ENCODE measurements around the gene SIDT1. TPM values are rescaled to one million over a fixed set of nuclear protein-coding genes. Genes with fewer than 3 reads are reported as not detected.

SIDT1 gene
- total RNA-seq, 1 donor from 2014 or later = not detected

- H3F3A ChIP-seq (ENCODE audit: low read depth) = no peaks in the 10 kb centered on the region
- Mint-ChIP-seq H3K27me3 (ENCODE audit: insufficient read depth, low read depth) (peaks cover 6% of the 10 kb centered on the region), H3K36me3 (no peaks in the 10 kb centered on the region), H3K27ac (no peak overlapping the region), H3K9me3 (peaks cover 9% of the 10 kb centered on the region), H3K4me3 (no peak overlapping the region), H3K4me1 (no peaks in the 10 kb centered on the region)
- H3K9me3 ChIP-seq (ENCODE audit: low read depth) = no peaks in the 10 kb centered on the region
- TF ChIP-seq, protein P1, sequence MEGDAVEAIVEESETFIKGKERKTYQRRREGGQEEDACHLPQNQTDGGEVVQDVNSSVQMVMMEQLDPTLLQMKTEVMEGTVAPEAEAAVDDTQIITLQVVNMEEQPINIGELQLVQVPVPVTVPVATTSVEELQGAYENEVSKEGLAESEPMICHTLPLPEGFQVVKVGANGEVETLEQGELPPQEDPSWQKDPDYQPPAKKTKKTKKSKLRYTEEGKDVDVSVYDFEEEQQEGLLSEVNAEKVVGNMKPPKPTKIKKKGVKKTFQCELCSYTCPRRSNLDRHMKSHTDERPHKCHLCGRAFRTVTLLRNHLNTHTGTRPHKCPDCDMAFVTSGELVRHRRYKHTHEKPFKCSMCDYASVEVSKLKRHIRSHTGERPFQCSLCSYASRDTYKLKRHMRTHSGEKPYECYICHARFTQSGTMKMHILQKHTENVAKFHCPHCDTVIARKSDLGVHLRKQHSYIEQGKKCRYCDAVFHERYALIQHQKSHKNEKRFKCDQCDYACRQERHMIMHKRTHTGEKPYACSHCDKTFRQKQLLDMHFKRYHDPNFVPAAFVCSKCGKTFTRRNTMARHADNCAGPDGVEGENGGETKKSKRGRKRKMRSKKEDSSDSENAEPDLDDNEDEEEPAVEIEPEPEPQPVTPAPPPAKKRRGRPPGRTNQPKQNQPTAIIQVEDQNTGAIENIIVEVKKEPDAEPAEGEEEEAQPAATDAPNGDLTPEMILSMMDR (IDR thresholded peaks at IDR 0.05) = no peak
- TF ChIP-seq EZH2phosphoT487 (IDR thresholded peaks at IDR 0.05) (no peak), EZH2 (IDR thresholded peaks at IDR 0.05) (no peak)
- no peak for DNase-seq (ENCODE audit: low spot score)
- H3K27me3 ChIP-seq = peaks cover 8% of the 10 kb centered on the region
- H2AFZ ChIP-seq (replicated peaks) = no peak overlapping the region
- H4K20me1 ChIP-seq (ENCODE audit: low read depth) = no peaks in the 10 kb centered on the region
- H3K27ac ChIP-seq = no peak overlapping the region
- no peak overlapping the region for H3K9ac ChIP-seq
- no peak overlapping the region for H3K4me3 ChIP-seq
- no peaks in the 10 kb centered on the region for H3K36me3 ChIP-seq
- no peaks in the 10 kb centered on the region for H3K4me1 ChIP-seq
- H3K79me2 ChIP-seq (ENCODE audit: low read depth) = no peaks in the 10 kb centered on the region
- H3K4me2 ChIP-seq = no peak overlapping the region
Observed at GRCh38 chr3:113541519-113541918, 9.2 kb downstream of the SIDT1 start.

- H3K36me3 Mint-ChIP-seq = no peaks in the 10 kb centered on the region
- H3K36me3 ChIP-seq = no peaks in the 10 kb centered on the region
- no peak overlapping the region for H3K27ac Mint-ChIP-seq
- no peak for DNase-seq (ENCODE audit: low spot score)
- H3K9me3 ChIP-seq (ENCODE audit: low read depth) = no peaks in the 10 kb centered on the region
- H3K4me3 ChIP-seq = no peak overlapping the region
- H2AFZ ChIP-seq (replicated peaks) = no peak overlapping the region
- no peaks in the 10 kb centered on the region for H3F3A ChIP-seq (ENCODE audit: low read depth)
- H3K27me3 ChIP-seq = no peaks in the 10 kb centered on the region
- TF ChIP-seq EZH2phosphoT487 (IDR thresholded peaks at IDR 0.05) (no peak), EZH2 (IDR thresholded peaks at IDR 0.05) (no peak)
- TF ChIP-seq, protein P1 (IDR thresholded peaks at IDR 0.05) = no peak
- H3K9ac ChIP-seq = no peak overlapping the region
- no peak overlapping the region for H3K4me3 Mint-ChIP-seq
- H3K9me3 Mint-ChIP-seq = peaks cover 9% of the 10 kb centered on the region
- H3K4me1 ChIP-seq = no peaks in the 10 kb centered on the region
- H3K4me1 Mint-ChIP-seq = no peaks in the 10 kb centered on the region
- H3K27me3 Mint-ChIP-seq (ENCODE audit: insufficient read depth, low read depth) = peaks cover 5% of the 10 kb centered on the region
- no peaks in the 10 kb centered on the region for H4K20me1 ChIP-seq (ENCODE audit: low read depth)
- no peak overlapping the region for H3K4me2 ChIP-seq
- no peaks in the 10 kb centered on the region for H3K79me2 ChIP-seq (ENCODE audit: low read depth)
- no peak overlapping the region for H3K27ac ChIP-seq
Observed at GRCh38 chr3:113545594-113545993, 13.2 kb downstream of the SIDT1 start.

- no peak for DNase-seq (ENCODE audit: low spot score)
- Mint-ChIP-seq H3K4me3 (no peak overlapping the region), H3K4me1 (no peaks in the 10 kb centered on the region), H3K36me3 (no peaks in the 10 kb centered on the region), H3K27ac (no peak overlapping the region), H3K9me3 (peaks cover 5% of the 10 kb centered on the region), H3K27me3 (ENCODE audit: insufficient read depth, low read depth) (peaks cover 5% of the 10 kb centered on the region)
- Histone ChIP-seq H2AFZ (replicated peaks) (no peak overlapping the region), H3K79me2 (ENCODE audit: low read depth) (no peaks in the 10 kb centered on the region), H3K4me1 (no peaks in the 10 kb centered on the region), H3F3A (ENCODE audit: low read depth) (no peaks in the 10 kb centered on the region), H3K27ac (no peak overlapping the region), H3K4me3 (no peak overlapping the region), H3K27me3 (no peaks in the 10 kb centered on the region), H3K4me2 (no peak overlapping the region), H3K36me3 (no peaks in the 10 kb centered on the region), H4K20me1 (ENCODE audit: low read depth) (no peaks in the 10 kb centered on the region), H3K9me3 (ENCODE audit: low read depth) (no peaks in the 10 kb centered on the region), H3K9ac (no peak overlapping the region)
- TF ChIP-seq EZH2phosphoT487 (IDR thresholded peaks at IDR 0.05) (no peak), EZH2 (IDR thresholded peaks at IDR 0.05) (no peak)
- TF ChIP-seq, protein P1 (IDR thresholded peaks at IDR 0.05) = no peak
Observed at GRCh38 chr3:113546414-113546893, 14.1 kb downstream of the SIDT1 start.

Measured in neural progenitor cell (in vitro differentiated cells).